NCI-H1092 (cell line): ENCODE measurements around the gene MAPK1.
"Not testable (repeated sequence)": the region's sequence is repeated elsewhere in the genome, so short reads cannot be mapped to it uniquely, and the experiment has no call there.

ENCODE experiments used
- DNase-seq: peaks from one replicate; lab custom pipeline; 2025; lab: John Stamatoyannopoulos, UW

Gene MAPK1

GRCh38 chr22:21725956-21726649, 141.3 kb downstream of the MAPK1 start:
- DNase-seq = no peak

- DNase-seq = not testable (repeated sequence)
Measured at GRCh38 chr22:21724496-21724895, 142.9 kb downstream of the MAPK1 start.

GRCh38 chr22:21721195-21721852, 146.1 kb downstream of the MAPK1 start:
- not testable (repeated sequence) for DNase-seq

- DNase-seq = not testable (repeated sequence)
Measured at GRCh38 chr22:21720191-21720859, 147.1 kb downstream of the MAPK1 start.

- no peak for DNase-seq
Measured at GRCh38 chr22:21719024-21719423, 148.4 kb downstream of the MAPK1 start.

- DNase-seq = no peak
Measured at GRCh38 chr22:21718499-21718898, 148.9 kb downstream of the MAPK1 start.

- DNase-seq = not testable (repeated sequence)
Measured at GRCh38 chr22:21716395-21717122, 150.9 kb downstream of the MAPK1 start.

GRCh38 chr22:21714786-21715185, 152.7 kb downstream of the MAPK1 start:
- no peak for DNase-seq

- no peak for DNase-seq
Measured at GRCh38 chr22:21714059-21714770, 153.2 kb downstream of the MAPK1 start.

GRCh38 chr22:21713428-21714058, 153.9 kb downstream of the MAPK1 start:
- DNase-seq = no peak

- peak; percentile 58 for DNase-seq
Measured at GRCh38 chr22:21712751-21713427, 154.6 kb downstream of the MAPK1 start.

GRCh38 chr22:21711851-21712250, 155.6 kb downstream of the MAPK1 start:
- DNase-seq = no peak

- DNase-seq = no peak
Measured at GRCh38 chr22:21710156-21710555, 157.3 kb downstream of the MAPK1 start.

- DNase-seq = no peak
Measured at GRCh38 chr22:21709688-21710087, 157.8 kb downstream of the MAPK1 start.

GRCh38 chr22:21708960-21709359, 158.5 kb downstream of the MAPK1 start:
- no peak for DNase-seq

- DNase-seq = peak; percentile 44
Measured at GRCh38 chr22:21707677-21708076, 159.8 kb downstream of the MAPK1 start.
